OCI-LY3 (cell line): Measurements from ENCODE around the gene BABAM2.

ENCODE experiments used
- EZH2phosphoT487 ChIP-seq: fragments of 200-600 bp; shearing (Covaris generic); IDR thresholded peaks from 2 replicates; pipeline ENCODE4 v1.6.1; 2018; ENCODE audit warnings: antibody characterized with exemption, mixed run types, low read depth
- TF ChIP-seq, protein P1 (sequence below): fragments of 200-600, 300-600 bp; sonication (generic); IDR thresholded peaks from 2 replicates; pipeline ENCODE4 v1.5.1; 2014; ENCODE audit warnings: antibody characterized with exemption, low read length, low read depth

DNA sequence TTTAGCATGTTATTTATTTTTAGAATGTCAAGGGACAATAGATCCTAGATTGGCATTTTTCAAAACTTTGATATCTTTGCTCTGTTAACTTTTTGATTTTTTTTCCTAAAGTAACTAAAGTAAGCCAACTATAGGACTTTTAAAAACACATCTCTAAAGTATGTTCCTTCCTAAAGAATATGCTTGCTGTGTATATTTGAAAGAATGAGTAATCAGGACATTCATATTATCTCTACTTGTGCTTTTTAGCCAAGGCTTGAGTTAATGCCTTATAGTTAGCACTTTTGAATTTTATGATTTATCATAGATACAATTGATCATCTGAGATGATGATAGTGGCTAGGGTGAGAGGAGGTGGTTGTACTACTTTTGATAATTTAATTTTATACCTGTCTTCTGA, 93.6 kb downstream of the BABAM2 start:
- TF ChIP-seq, protein P1, sequence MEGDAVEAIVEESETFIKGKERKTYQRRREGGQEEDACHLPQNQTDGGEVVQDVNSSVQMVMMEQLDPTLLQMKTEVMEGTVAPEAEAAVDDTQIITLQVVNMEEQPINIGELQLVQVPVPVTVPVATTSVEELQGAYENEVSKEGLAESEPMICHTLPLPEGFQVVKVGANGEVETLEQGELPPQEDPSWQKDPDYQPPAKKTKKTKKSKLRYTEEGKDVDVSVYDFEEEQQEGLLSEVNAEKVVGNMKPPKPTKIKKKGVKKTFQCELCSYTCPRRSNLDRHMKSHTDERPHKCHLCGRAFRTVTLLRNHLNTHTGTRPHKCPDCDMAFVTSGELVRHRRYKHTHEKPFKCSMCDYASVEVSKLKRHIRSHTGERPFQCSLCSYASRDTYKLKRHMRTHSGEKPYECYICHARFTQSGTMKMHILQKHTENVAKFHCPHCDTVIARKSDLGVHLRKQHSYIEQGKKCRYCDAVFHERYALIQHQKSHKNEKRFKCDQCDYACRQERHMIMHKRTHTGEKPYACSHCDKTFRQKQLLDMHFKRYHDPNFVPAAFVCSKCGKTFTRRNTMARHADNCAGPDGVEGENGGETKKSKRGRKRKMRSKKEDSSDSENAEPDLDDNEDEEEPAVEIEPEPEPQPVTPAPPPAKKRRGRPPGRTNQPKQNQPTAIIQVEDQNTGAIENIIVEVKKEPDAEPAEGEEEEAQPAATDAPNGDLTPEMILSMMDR: no peak
- TF ChIP-seq EZH2phosphoT487: no peak
